Retinal pigment epithelial cell (primary cell): ENCODE results near the gene GFY.

Source experiments
- DNase-seq: peaks from one replicate; pipeline ENCODE4 v3.0.0-alpha.2; 2010; ENCODE audit warnings: low read depth
- H3K4me3 ChIP-seq: 2 replicates; pipeline ENCODE4 v1.5.1; 2011; ENCODE audit warnings: mild to moderate bottlenecking, low read length, control low read depth, moderate library complexity
- CTCF ChIP-seq: conservative IDR thresholded peaks from 2 replicates; pipeline ENCODE4 v1.5.1; 2011; ENCODE audit warnings: low read depth, low read length, control low read depth, inconsistent platforms

Gene GFY

GRCh38 chr19:49425178-49425577 lies at the start of gene GFY:
TSS of gene GFY (plus strand) at chr19:49425388. CDS start at chr19:49426431, 1,043 bp downstream.
- no peak for TF ChIP-seq CTCF
- DNase-seq: no peak
- no peak within 1 kb of the TSS for H3K4me3 ChIP-seq

GRCh38 chr19:49378512-49378911 lies 46.7 kb upstream of the GFY start:
- H3K4me3 ChIP-seq: no peak overlapping the region
- TF ChIP-seq CTCF: no peak
- DNase-seq: no peak

GRCh38 chr19:49380391-49380790 lies 44.8 kb upstream of the GFY start:
- DNase-seq: no peak
- no peak for TF ChIP-seq CTCF
- H3K4me3 ChIP-seq: no peak overlapping the region

GRCh38 chr19:49382639-49383038 lies 42.5 kb upstream of the GFY start:
- no peak for DNase-seq
- TF ChIP-seq CTCF: no peak
- H3K4me3 ChIP-seq: no peak overlapping the region

- DNase-seq: no peak
- no peak overlapping the region for H3K4me3 ChIP-seq
- no peak for TF ChIP-seq CTCF
Measured at GRCh38 chr19:49383599-49383998, 41.6 kb upstream of the GFY start.

GRCh38 chr19:49387936-49388372 lies 37.2 kb upstream of the GFY start, which contains the start of gene KASH5:
TSS of gene KASH5 (plus strand) at chr19:49388249. CDS start at chr19:49390884, 2,635 bp downstream.
- no peak for TF ChIP-seq CTCF
- no peak for DNase-seq
- H3K4me3 ChIP-seq: no peak within 1 kb of the TSS

GRCh38 chr19:49389406-49389805 lies 35.8 kb upstream of the GFY start:
- DNase-seq: no peak
- no peak overlapping the region for H3K4me3 ChIP-seq
- no peak for TF ChIP-seq CTCF
